ENCODE measurements around the gene CDC42BPB. TPM values are rescaled to one million over a fixed set of nuclear protein-coding genes. Genes with fewer than 3 reads are reported as not detected.

Gene CDC42BPB, protein sequence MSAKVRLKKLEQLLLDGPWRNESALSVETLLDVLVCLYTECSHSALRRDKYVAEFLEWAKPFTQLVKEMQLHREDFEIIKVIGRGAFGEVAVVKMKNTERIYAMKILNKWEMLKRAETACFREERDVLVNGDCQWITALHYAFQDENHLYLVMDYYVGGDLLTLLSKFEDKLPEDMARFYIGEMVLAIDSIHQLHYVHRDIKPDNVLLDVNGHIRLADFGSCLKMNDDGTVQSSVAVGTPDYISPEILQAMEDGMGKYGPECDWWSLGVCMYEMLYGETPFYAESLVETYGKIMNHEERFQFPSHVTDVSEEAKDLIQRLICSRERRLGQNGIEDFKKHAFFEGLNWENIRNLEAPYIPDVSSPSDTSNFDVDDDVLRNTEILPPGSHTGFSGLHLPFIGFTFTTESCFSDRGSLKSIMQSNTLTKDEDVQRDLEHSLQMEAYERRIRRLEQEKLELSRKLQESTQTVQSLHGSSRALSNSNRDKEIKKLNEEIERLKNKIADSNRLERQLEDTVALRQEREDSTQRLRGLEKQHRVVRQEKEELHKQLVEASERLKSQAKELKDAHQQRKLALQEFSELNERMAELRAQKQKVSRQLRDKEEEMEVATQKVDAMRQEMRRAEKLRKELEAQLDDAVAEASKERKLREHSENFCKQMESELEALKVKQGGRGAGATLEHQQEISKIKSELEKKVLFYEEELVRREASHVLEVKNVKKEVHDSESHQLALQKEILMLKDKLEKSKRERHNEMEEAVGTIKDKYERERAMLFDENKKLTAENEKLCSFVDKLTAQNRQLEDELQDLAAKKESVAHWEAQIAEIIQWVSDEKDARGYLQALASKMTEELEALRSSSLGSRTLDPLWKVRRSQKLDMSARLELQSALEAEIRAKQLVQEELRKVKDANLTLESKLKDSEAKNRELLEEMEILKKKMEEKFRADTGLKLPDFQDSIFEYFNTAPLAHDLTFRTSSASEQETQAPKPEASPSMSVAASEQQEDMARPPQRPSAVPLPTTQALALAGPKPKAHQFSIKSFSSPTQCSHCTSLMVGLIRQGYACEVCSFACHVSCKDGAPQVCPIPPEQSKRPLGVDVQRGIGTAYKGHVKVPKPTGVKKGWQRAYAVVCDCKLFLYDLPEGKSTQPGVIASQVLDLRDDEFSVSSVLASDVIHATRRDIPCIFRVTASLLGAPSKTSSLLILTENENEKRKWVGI (N-terminal part only)
- 51.5 and 71.6 TPM in 2 replicates for total RNA-seq (2014; rRNA removed; shearing (Covaris generic))

DNA sequence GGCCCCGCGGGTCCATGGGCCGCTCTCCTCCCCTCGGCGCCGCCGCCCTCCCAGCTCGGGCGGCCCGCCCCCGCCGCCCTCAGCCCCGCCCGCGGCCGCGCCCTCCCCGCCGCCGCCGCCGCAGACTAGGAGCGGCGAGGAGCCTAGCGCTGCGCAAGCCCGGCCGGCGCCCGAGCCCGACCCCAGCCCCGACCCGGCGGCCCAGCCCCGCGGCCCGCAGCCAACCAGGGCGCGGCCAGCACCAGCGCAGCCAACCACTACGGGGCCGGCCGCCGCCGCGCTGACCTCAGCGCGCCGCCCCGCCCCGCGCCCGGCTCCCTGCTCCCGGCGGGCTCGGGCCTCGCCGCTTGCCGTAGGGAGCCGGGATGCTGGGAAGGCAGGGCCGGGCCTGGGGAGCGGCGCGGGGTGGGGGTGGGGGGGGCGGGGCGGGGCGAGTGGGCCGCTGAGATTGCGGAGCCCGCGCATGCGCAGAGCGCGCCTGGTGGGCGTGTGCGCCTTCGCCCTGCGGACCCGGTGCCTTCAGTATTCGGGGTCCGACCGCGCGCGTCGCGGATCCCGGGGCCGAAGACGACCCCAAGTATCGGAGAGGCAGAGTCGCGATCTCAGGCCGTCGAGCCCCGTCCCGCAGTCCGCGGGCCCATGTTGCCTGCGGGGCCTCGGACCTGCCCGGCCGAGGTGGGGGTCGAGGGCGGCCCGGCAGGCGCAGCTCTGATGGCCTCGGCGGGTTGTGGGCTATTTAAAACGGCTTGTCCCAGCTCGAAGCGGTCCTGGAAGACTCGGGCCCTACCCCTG is at the start of gene CDC42BPB:
Gene CDC42BPB (minus strand): TSS at position 178 of the 792 bp plus-strand sequence. CDS start 376 bp downstream, outside the sequence.
- peak; percentile 98 for DNase-seq (ENCODE audit: low read depth)

DNA sequence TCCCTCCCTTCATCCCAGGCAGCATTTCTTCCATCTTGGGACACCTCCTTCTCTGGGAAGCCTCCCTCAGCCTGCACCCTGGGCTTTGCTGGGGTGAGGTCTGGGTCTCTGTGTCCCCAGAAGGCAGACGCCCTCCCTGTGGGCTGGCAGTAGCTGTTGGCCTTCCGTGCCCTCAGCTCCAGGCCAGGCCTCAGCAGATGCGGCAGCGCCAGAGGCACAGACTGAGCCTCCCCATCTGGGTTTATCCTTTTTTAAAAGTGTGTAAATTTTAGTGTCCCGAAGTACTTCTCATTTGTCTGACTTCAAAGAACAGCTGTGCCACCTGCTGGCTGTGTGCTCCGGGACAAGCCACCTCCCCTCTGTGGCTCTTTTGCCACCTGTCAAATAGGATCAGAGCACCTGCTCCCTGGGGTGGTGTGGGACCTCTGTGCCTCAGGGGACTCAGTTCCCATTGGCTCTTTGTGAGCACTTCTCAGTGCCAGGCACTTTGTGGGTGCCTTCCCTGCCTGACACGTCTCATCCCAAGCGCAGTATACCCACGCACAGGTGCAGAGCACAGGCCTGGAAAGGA is 48.3 kb upstream of the CDC42BPB start:
- no peak for DNase-seq (ENCODE audit: low read depth)

DNA sequence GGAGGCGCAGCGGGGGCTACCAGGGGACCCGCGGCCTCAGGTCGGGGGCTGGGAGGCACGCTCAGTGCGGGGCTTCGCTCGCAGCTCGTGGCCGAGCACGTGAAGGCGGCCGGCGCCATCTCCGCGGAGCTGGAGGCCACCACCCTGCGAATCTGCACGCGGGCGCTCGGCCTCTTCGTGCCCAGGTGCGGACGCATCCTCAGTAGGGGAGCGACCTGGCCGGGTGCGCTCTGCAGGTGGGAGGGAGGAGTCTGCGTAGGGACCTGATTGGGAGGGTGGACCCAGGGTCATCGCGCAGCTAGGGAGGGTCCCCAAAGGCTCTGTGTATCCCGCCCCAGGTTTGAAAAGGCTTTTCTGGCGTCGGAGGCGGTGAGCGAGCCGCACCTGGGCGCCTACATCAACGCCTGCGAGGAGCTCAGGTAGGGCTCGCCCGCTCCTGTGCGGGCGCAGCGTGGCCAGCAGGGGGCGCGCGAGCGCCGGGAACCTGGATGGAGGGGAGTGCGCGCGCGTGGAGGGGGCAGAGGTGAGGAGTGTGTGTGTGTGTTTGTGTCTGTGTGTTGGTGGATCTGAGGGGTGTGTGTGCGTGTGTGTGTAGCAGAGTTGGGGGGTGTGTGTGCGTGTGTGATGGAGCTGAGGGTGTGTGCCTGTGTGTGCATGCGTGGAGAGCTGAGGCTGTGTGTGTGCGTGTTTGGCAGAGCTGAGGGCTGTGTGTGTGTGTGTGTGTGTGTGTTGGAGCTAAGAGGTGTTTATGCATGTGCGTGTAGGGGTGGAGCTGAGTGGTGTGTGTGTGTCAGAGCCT is 47.5 kb upstream of the CDC42BPB start:
- peak; percentile 64 for DNase-seq (ENCODE audit: low read depth)

DNA sequence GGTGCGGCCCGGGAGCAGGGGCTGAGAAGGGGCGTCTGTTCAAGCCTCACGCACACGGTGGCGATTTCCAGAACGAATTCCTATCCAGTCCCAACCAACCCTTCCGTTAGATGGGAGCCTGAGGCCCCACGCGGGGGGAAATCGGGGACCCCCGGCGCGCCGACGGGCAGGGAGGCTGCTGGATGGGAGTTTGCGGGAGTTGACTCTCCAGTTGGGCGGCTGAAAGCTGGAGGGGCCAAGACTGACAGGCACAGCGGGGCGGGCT is 47.0 kb upstream of the CDC42BPB start:
- DNase-seq (ENCODE audit: low read depth) = no peak

DNA sequence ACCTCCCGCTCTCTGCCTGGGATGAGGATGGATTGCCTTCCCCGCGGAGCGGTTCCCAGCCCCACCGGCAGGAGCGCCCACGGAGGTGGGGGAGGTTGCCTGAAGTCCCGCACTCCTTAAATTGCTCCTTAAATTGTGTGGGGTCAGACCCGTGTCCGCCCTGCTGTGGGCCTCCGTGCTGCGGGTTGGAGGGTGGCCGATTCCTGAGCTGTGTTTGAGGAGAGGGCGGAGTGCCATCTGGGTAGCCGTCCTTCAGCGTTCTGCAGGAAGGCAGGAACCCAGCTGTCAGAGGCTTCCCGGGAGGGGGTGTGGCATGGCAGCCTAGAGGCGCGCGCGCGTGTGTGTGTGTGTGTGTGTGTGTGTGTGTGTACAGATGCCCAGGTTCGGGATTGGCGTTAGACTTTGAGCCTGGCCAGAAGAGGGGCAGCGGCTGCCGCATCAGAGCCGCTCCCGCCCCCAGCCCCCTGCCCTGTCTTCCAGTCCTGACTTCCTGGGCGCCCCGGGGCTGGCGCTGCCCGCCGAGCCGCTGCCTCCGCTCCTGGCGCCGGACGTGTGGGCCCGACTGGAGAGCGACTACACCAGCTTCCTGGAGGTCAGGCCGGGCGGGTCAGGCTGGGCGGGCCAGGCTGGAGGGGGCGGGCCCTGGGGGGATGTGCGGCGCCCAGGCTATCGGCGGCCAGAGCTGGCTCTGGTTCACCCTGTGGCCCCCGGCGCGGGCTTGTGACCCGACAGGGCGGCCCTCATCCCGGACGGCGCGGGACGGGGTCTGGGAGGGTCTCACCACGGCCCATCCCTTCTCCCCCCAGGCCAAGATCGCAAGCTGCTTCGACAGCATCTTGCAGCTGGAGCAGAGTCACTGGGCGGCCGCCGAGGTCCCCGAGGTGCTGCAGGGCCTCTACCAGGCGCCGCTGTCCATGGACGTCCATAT is 46.4 kb upstream of the CDC42BPB start:
- peak; percentile 73 for DNase-seq (ENCODE audit: low read depth)

DNA sequence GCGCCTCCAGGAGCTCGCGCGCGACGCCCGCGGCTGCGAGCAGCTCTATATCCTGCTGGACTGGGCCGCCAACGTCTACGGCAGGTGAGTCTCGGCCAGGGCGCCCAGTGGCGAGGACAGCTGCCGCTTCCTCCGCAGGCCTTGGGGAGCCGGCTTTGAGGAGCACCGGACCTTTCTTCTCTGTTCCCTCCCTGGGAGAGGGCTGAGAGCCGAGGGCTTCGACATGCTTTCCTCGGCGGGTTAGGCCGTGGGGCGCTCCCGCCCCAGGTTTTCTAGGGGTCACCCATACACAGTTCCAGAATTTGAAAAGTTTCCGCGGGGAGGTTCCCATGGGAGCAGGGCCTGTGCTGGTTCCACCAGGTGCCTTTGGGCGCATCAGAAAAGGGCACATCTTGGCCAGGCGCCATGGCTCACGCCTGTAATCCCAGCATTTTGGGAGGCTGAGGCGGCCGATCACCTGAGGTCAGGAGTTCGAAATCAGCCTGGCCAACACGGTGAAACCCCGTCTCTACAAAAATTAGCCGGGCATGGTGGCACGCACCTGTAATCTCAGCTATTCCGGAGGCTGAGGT is 45.4 kb upstream of the CDC42BPB start:
- DNase-seq (ENCODE audit: low read depth) = no peak

DNA sequence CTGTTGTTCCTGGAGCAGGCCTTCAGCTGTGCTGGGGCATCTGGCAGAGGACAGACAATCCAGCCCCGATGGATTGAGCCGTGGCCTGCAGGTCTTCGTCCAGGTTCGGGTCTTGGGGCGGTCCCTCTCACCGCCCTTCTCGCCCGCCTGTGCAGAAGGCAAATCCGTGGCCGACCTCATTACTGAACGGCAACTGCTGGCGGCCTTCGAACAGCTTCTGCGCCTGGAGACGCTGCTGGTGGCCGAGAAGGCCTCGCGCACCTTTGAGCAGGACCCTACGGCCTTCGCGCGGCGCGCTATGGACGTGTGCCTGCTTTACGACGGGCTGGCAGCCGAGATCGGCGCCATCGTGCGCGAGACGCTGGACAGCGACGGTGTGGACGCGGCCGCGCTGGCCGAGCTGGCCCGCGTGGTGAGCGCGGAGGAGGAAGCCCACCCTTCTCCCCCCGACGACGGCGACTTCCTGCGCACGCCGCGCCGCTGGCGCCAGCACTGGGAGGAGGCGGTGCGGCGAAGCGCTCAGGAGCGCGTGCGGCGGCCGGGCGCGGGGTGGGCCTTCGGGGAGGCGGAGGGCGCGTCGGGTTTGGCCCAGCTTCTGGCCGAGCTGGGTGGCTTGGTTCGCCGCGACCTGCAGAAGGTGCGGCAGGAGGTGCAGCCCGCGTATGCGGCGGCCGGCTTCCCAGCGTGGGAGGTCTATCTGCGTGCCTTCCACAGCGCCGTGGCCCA is 44.8 kb upstream of the CDC42BPB start:
- no peak for DNase-seq (ENCODE audit: low read depth)

DNA sequence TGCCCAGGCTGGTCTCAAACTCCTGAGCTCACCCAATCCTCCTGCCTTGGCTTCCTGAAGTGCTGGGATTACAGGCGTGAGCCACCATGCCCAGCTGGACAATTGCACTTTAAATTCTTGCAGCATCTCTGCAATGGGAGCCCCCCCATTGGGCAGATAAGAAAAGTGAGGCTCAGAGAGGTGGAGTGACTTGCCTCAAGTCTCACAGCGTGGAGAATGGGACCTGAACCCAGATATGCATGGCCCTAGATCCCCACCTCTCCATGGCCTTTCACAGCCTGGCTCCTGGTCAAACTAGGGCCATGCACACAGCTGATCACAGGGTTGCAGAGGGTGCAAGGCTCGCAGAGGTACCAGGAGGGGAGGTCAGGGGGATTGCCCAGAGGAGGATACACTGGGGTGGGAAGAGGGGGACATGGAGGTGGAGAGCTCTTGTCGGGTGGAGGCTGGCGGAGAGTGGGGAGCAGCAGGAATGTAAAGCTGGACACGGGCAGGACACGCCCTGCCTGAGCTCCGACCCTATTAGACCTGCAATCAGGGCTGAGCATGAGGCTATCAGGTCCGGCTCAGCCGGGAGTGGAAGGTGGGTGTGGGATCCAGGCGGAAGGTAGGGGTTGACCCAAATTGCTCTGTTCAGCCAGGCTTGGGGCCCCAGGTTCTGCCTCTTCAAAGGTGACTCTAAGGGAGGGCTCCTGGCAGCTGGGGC is 44.1 kb upstream of the CDC42BPB start:
- no peak for DNase-seq (ENCODE audit: low read depth)

DNA sequence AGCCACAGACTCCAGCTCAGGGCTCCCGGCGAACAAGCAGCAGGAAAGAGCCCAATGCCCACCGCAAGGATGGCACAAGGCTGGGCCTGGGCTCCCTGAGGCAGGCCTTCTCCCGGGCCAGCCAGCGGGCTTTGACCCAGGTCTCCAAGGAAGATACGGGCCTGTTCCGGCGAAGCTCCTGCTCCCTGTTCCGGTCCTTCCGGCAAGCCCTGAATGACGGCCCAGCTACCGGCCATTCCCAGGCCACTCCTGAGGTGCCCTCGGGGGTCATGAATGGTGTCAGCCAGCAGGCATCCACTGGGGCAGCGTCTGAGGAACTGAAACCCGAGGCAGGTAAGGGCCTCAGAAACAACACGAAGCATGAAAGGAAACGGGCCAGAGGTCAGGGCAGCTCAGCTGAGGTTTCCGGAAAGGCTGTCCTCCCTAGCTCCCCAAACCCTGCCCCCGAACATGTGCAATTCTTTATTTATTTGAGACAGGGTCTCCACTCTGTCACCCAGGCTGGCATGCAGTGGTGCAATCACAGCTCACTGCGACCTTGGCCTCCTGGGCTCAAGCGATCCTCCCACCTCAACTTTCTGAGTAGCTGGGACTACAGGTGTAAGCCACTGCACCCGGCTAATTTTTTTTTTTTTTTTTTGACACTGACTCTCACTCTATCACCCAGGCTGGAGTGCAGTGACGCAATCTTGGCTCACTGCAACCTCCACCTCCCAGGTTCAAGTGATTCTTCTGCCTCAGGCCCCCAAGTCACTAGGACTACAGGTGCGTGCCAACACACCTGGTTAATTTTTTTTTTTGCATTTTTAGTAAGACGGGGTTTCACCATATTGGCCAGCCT is 43.2 kb upstream of the CDC42BPB start:
- no peak for DNase-seq (ENCODE audit: low read depth)

DNA sequence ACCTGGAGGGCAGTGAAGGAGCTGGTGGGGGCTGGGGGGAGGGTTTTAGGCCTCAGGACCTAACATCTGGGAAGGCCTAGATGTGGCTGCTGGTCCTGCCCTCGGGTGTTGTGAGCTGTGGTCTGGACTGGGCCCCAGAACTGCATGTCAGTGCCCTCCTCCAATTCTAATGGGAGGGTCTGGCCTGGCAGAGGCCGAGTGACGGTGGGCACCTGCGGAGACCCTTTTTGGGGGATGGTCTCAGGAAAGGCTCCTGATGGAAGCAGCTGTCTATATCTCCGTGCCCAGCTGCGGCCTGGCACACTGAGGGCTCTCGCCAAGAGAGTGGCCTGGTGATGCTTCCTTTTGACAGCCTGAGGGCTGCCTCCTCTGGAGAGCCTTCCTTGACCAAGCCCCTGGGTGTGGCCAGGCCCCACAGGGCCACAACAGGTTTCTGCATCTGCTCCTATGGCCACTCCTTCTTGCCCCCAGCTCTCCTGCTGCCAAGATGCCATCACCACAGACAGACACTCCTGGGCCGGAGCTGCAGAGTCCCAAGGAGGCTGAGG is 42.5 kb upstream of the CDC42BPB start:
- no peak for DNase-seq (ENCODE audit: low read depth)

DNA sequence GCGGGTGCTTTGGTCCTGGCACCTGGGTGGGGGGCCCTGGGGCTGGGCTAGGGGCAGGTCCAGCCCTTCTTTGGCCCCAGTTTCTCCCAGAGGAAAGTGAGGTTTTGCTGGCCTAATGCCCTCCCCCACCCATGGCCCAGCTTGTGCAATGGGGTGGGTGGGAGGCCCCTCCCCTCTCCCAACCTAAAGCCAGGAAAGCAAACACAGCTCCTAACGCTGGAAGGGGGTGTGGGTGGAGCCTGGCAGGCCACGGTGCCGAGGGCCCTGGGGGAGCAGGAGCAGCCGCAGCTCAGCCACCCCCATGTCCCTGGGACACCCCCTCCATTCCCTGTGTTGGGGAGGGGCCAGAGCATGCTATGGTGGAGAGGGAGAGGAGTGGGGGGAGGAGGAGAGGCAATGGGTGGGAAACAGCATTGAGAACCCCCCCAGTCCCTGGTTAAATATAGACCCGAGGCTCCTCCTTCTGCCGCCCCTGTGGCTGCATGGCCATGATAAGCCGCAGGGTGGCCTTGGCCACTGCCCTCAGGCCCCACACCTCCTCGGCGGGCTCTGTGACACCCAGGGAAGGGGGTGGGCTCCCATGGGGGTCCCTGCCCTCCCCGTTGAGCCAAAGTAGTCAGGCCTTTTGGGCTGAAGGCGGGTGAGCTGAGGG is 41.9 kb upstream of the CDC42BPB start:
- DNase-seq (ENCODE audit: low read depth) = no peak

DNA sequence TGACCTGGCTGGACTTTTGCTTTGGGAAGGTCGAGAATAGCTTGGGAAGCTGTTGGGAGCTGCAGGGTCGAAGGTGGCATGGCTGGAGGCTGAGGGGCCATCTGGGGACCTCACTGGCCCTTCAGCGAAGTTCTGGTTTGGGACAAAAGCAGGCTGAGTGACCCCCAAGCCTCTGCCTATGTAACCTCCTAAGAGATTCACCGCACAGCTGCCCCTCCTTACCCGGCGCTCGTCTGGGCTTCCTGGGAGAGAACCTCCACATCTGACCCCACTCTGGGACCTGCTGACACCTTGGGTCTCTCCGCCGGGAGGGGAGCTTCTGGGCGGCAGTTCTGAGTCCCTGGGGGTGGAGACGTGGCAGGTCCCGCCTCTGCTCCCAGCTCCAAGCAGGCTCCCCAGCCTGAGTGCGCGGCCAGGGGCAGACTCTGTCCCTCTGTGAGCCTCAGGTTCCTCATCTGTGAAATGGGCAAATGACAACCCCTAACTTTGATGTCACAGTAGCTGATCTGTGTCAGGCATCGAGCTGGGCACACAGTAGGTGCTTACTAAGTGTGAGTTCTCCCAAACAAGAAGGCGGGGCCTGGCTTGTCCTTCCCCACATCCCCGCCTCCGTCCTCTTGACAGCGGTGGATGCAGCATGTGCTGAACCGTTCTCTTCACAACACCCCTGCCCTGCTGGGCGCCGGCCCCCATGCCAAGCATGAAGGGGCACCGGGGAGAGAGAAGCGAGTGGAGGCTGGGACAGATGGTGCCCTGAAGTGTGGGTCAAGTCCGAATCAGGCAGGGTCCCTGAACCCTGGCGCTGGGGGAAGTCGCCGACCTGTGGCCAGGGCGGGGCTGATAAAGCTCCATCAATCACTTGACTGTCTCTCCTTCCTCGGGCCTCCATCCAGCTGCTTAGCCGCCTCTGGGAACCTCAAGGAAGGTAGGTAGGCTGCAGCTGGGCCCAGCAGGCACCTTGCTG is 40.9 kb upstream of the CDC42BPB start:
- DNase-seq (ENCODE audit: low read depth) = no peak

DNA sequence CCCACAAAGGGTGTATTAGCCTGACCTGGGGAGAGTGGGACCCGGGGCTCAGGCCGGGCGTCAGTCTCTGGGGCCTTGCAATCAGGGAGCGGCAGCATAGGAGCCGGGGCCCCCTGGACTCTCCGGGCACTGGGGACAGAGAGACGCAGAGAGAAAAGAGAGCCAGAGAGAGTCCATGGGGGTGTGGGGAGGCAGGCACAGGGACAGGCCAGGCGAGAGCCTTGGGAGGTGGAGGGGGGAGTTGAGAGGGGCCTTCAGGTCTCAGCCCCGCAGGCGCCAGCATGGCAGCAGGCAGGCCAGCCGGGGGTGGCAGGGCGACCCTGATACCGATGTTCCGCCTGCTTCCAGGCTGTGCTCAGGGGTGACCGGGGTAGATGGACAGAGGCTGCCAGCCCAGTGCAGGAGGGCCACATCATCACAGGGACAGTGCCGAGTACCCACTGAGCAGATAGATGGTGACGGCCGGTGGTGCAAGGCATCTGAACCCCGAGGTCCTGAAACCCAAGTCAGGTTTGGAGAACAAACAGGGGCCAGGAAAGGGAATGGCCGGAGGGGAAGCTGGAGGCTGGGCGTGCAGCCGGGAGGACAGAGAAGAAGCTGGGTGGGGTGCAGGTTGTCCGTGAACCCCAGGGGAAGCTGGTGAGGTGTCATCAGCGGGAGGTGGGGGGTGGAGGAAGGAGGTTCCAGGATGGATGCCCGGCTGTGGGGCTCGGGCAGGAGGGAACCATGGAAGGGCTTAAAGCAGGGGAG is 40.1 kb upstream of the CDC42BPB start:
- DNase-seq (ENCODE audit: low read depth) = no peak

DNA sequence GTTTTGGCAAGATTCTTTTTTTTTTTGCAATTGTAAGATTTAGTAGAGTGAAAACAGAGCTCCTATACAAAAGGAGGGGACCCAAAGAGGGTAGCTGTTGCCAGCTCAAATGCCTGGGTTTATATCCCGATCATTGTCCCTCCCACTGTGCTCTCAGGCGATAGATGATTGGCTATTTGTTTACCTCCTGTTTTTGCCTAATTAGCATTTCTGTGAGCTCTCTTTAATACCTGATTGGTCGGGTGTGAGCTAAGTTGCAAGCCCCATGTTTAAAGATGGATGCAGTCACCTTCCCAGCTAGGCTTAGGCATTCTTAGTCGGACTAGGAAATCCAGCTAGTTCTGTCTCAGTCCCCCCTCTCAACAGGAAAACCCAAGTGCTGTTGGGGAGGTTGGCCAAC is 39.0 kb upstream of the CDC42BPB start:
- no peak for DNase-seq (ENCODE audit: low read depth)
